8988T (cell line): Measurements from ENCODE around the gene VARS1.
"Not testable (repeated sequence)": the region's sequence is repeated elsewhere in the genome, so short reads cannot be mapped to it uniquely, and the experiment has no call there.

Source experiments
- DNase-seq: peaks from one replicate; pipeline ENCODE4 v3.0.0; 2011

Gene VARS1

DNA sequence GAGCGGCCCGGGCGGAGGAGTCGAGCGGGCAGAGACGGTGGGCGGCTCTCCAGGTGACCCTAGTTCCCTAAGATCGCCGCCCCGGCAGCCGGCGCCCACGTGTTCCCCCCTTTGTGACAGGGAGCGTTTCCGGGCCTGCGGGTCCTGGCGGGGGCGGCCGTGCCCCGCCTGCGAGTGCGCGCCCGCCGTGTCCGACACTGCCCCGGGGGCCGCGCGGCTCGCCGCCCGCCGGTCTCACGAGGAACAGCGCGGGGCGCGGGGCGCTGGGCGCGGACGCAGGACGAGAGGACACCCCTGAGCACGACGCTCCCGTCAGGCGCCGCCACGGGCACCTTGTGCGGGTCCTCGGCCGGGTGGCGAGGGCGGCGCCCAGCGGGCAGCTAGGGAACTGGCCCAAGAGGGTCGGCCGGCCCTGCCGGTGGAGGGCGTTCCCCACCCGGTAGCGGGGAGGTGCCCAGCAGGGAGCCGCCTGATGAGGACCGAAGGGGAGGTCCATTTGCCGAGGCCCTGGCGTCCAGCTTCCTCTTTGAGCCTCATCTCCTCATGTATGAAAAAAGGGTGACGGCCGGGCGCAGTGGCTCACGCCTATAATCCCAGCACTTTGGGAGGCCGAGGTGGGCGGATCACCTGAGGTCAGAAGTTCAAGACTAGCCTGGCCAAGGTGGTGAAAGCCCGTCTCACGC, at the start of gene VARS1:
VARS1 (minus strand) TSS at position 137 of the 683 bp plus-strand sequence. CDS start 535 bp downstream, outside the sequence.
- peak; percentile 97 for DNase-seq

DNA sequence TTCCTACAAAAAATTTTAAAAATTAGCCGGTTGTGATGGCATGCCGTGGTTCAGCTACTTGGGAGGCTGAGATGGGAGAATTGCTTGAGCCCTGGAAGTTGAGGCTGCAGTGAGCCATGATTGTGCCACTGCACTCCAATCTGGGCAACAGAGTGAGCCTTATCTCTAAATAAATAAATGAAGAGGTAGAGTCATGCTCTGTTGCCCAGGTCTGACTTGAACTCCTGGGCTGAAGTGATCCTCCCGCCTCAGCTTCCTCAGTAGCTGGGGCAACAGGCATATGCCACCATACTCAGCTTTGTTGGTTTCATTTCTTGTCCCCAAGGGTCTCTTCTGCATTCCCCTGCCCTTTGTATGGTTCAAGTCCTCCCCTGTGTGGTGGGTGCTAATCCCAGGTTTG, 49.0 kb upstream of the VARS1 start:
- DNase-seq = no peak

- no peak for DNase-seq
Observed at GRCh38 chr6:31842053-31842452, 46.5 kb upstream of the VARS1 start.

GRCh38 chr6:31839779-31840126, 44.2 kb upstream of the VARS1 start:
- DNase-seq = not testable (repeated sequence)

GRCh38 chr6:31838968-31839367, 43.4 kb upstream of the VARS1 start:
- DNase-seq = no peak

GRCh38 chr6:31838114-31838553, 42.6 kb upstream of the VARS1 start:
- DNase-seq = not testable (repeated sequence)

DNA sequence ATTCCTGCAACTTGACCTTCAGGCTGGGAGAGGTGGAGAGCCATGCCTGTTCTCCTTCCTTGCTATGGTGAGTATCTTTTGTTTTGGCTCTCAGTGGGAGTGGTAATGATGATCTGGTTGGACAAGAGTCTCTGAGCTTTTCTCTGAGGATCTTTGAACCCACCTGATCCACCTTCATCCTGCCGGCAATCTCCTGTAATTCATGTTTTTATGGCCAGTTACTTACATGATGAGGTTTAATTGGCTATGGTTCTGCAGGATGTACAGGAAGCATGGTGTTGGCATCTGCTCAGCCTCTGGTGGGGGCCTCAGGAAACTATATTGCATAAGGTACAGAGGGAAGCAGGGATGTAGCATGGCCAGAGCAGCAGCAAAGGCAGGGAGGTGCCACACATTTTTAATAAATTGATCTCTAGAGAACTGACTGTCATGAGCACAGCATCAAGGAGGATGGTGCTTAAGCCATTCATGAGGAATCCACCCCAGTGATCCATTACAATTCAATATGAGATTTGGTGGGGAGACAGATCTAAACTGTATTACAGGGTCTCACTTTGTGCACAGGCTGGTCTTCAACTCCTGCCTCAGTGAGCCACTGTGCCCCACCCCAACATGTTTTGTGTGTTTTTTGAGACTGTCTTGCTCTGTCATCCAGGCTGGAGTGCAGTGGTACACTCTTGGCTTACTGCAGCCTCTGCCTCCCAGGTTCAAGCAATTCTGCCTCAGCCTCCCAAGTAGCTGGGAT, 42.0 kb upstream of the VARS1 start:
- no peak for DNase-seq

DNA sequence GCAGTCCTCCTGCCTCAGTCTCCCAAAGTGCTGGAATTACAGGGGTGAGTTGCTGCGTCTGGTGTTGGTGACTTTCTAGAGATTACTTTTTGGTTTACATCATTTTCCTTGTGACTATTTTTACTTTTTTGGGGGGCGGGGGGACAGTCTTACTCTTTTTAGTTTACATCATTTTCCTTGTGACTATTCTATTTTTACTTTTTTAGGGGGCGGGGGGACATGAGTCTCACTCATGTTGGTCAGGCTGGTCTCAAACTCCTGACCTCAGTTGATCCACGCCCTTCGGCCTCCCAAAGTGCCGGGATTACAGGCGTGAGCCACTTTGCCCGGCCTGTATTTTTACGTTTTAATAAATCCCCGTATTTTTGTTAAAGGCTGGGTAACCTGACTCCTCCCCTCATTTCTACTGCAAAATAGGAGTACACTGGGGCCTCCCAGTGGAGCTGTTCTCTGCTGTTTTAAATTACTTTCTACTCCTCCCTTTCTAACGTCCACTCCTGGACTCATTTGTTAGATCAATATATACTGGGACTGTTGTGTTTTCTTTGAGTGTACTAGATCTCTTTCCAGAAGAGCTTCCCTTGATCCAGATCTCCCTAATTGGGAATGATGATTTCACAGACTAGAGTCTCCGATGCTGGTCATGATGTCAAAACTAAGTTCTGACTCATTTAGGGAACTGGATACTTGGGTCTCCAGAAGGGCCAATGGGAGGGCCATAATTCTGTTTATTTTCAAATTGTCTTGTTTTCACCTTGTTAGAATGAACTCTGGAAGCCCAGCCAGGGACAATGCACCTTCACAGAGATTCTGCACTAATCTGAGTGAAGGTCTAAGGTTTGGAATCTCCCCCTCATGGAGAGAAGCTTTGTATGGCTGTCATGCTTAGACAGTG, 41.2 kb upstream of the VARS1 start:
- no peak for DNase-seq

- DNase-seq = no peak
Observed at GRCh38 chr6:31836047-31836473, 40.5 kb upstream of the VARS1 start.

DNA sequence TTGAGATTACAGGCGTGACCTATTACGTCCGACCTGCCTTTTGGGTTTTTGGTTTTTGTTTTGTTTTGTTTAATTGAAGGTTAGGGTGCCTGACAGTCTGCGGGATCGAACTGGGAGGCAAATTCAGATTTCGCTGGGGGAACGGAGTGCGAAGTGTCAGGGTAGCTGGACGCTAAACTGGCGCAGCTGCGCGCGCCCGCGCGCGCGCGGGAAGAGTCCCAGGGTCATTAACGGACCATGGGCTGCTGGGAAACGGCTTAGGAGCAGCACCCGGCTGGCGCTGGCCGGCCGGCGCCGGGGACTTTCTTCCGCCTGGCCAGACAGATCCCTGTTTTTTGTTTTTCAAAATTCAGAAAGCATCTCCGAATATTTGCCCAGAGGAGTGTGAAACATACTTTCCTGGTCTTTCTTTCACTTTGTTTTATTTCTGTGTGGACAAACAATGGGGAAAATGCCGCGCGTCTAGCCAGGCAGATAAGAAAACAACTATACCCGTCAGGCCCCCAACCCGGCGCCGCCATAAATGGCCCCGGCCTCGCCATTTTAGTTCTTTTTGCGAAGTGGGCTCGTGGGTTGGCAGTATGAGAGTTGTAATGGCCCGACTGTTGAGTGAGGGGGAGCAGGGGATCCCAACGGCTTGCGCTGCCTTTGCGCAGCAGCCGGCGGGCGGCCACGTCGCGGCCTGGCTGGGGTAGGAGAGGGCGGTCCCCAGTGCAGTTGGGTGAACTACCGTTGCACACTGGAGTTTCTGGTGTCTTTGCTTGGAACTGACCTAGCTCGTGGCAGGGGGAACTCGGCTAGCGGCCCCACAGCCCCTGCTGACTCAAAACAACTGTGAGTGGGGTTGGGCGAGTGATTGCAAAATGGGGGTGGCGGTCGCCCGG, 39.1 kb upstream of the VARS1 start:
- DNase-seq = peak; percentile 84

GRCh38 chr6:31831350-31832215, 36.0 kb upstream of the VARS1 start:
- DNase-seq = no peak

DNA sequence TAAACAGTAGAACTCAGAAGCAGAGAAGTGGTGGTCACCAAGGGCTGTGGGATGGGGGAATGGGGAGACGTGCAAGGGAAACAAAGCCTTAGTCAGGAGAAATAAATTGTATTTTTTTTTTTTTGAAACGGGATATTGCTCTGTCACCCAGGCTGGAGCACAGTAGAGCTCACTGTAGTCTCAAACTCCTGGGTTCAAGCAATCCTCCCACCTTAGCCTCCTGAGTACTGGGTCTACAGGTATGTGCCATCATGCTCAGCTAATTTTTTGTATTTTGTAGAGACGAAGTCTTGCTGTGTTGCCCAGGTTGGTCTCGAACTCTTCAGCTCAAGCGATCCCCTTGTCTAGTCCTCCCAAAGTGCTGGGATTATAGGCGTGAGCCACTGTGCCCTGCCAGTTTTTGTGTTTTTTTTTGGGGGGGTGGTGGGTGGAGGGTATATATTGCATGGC, 35.4 kb upstream of the VARS1 start:
- DNase-seq = no peak

DNA sequence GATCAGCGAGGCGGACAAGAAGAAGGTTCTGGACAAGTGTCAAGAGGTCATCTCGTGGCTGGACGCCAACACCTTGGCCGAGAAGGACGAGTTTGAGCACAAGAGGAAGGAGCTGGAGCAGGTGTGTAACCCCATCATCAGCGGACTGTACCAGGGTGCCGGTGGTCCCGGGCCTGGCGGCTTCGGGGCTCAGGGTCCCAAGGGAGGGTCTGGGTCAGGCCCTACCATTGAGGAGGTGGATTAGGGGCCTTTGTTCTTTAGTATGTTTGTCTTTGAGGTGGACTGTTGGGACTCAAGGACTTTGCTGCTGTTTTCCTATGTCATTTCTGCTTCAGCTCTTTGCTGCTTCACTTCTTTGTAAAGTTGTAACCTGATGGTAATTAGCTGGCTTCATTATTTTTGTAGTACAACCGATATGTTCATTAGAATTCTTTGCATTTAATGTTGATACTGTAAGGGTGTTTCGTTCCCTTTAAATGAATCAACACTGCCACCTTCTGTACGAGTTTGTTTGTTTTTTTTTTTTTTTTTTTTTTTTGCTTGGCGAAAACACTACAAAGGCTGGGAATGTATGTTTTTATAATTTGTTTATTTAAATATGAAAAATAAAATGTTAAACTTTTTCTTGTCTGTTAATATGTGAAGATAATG, 34.2 kb upstream of the VARS1 start:
- DNase-seq = no peak

- peak; percentile 87 for DNase-seq
Observed at GRCh38 chr6:31827286-31828079, 31.9 kb upstream of the VARS1 start, which contains the start of gene HSPA1B. Gene HSPA1B, plus strand, starts transcription at chr6:31827738. Its CDS starts 213 bp downstream, at chr6:31827951.

DNA sequence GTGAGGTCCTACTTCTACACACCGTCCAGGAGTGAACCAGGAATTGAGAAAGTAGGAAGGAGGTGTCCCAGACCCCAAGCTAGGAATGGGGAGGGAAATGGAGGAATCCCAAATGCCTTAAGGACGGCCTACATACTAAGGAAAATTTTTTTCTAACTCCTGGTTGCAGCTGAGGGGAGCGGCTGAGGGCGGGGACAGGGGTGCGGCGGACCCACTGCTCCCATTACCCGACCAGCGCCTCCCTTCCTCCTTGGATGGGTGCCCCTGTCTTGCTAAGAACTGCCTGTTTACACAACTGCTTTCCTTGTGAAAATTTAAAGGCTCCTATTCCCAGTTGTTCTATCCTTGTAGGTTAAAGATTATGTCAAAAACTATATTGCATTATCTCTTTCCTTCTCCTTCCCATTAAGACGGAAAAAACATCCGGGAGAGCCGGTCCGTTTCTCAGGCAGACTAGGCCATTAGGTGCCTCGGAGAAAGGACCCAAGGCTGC, 31.3 kb upstream of the VARS1 start:
- peak; percentile 42 for DNase-seq

DNA sequence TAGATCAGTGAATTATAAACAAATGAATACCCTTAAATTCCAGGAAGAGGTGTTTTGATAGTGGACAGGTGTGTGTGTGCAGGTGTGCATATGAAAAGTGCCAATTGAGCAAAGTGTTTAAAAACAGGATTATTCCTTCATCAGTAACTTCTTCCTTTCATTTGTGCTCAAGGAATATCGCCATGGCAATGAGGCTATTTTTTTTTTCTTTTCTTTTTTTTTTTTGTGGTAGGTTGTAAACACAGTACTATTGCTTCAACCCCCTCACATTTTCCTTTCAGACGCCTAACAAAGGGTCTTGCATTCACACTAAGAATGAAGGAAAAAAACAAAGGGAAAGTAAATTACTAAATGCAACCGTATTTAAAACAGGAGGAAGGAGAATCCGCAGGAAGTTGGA, 30.0 kb upstream of the VARS1 start:
- DNase-seq = no peak

GRCh38 chr6:31823592-31824196, 28.1 kb upstream of the VARS1 start:
- DNase-seq = not testable (repeated sequence)

DNA sequence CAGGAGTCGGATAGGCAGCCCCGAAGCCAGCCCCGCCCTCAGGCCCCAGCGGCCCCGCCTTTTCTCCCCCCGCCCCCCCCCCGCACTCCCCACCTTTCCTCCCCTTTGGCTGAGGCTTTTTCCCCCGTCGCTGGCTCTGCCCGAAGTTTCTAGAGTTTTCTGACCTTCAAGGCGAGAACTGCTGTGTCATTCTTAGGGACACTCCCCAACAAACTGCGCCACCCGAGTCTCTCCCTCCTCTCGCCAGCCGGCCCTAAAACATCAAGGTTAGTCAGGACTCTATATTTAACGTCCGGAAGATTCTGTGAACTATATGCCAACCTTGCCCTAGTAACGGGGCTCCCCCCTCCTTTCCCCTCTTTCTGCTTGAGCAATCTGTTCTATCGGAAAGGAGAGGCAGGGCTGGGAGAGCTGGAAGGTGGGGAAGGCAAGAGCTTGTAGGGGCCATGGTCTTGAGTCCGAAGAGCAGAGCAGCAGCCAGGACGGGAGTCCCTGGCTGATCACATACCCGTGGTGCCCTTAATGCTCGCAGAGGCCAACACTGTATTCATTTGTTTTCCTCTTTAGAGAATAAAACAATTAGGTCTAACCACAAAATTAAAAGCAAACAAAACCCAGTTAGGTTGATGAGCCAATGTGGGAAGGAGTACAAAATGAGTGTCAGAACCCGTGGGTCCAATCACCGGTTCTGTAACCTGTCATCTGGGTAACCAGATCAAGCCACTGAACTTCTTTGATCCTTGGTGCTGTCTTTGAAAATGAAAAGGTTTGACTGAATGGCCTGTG, 26.7 kb upstream of the VARS1 start:
- no peak for DNase-seq
